GM12892 (cell line): Measurements from ENCODE around the gene SELENOO.

ENCODE experiments used
- DNase-seq: peaks from one replicate; pipeline ENCODE4 v3.0.0; 2011; ENCODE audit not compliant: insufficient read length
- FAIRE-seq: peaks from 2 replicates; lab custom pipeline; 2011; peaks lifted over from hg19 to GRCh38; lab: Jason Lieb, UNC
- POLR2A ChIP-seq: IDR thresholded peaks from 2 replicates; pipeline ENCODE4 v1.6.1; 2011; ENCODE audit warnings: low read depth, low read length, control low read depth
- POLR2AphosphoS5 ChIP-seq: IDR thresholded peaks from 2 replicates; pipeline ENCODE4 v1.6.1; 2011; ENCODE audit warnings: low read depth, low read length, control low read depth
- TAF1 ChIP-seq: IDR thresholded peaks from 2 replicates; pipeline ENCODE4 v1.6.1; 2011; ENCODE audit warnings: low read depth, mild to moderate bottlenecking, control low read depth, low read length, borderline replicate concordance

Gene SELENOO

DNA sequence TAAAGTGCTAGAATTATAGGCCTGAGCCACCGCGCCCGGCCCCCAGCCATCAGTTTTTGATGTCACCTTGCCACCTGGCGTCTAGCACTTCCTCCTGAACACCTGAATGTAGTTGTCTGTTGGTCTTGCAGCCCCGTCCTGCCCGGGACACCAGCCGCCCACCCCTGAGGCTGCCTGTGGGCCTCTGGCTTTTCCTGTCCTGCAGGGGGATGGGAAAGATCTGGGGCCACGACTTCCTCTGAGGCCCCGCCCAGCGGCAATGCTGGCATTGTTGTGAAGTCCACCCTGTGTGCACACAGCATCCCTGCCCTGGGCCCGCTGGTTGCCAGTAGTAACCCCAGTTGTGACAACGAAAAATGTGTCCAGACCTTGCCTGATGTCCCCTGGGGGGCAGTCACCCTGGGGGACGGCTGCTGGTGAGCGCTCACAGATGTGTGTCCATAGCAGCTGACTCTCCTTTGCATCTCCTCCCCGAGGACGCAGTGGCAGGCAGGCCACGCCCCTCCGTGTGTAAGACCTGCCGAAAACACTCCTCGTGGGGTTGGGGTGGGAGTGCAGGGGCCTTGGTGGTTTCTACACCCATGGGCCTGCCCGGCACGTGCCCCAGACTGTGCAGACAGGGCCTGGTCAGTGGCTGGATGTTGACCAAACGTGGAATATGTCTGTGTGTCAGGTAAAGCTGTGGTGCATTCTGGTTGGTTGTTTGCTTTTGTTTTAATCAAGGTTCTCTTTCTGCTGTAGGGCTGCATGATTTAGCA is 6.8 kb downstream of the SELENOO start:
- FAIRE-seq (no peak), DNase-seq (no peak)
- TF ChIP-seq TAF1: no peak
- TF ChIP-seq POLR2AphosphoS5: no peak
- no peak for TF ChIP-seq POLR2A

DNA sequence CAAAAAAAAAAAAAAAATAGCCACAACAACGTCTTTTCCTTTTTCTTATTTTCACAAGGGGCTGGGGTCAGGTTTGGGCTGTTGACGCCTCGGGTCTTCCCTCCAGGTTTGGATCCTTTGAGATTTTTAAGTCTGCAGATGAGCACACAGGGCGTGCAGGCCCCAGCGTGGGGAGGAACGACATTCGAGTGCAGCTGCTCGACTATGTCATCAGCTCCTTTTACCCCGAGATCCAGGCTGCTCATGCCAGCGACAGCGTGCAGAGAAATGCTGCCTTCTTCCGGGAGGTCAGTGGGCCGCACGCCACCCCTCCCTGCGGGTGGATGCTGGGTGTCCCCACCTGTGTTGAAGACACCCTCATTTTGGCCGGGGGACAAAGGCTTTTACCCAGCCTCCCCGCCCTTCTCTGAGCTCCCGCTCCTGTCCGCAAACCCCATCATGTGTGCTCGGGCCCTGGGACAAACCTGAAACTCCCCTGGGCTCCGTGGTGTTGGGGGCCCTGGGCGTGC is 7.7 kb downstream of the SELENOO start:
- DNase-seq: no peak
- FAIRE-seq: no peak

DNA sequence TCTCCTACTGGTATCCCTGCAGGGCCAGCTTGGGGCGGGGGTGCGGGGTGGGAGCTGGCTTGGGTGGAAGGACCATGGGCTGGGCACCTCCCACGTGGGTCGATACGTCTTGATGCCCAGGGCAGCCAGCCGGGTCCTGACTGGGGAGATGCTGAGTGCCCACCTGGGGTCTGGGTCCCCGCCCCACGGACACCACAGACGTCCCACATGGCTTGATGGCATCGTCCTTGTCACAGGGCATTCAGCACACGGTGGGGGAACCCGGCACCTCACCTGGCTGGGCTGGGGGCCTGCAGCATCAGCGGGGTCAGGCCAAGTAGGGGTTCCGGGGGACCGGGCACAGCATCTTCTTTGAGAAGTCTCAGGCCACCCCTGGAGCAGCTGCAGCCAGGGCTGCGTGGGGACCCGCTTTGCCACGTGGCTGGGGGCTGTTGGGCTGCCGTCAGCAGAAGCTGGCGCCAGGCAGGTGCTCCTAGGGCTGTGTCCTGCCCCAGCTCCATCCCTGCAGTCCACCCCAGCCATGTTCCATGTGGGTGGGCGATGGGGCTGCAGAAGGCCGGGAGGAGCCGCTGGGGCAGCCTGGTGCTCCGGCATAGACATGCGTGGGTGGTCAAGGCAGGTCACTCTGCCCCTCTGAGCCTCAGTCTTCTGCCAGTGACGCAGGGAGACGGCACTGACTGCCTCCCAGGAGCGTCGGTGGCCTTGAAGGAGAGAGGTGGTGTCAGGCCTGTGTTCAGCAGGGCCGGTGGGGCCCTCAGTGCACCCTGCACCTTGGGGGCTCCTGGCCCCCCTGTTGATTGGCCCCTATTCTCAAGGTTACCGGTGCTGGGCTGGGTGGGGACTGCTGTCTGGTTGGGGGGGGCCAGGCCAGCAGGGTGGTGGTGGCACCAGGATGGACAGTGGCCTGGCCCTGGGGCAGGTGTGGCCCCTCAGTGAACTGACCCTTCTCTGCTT is 8.4 kb downstream of the SELENOO start:
- no peak for DNase-seq
- TF ChIP-seq TAF1 (no peak), POLR2A (no peak; the same call in 1 of the 2 replicates), POLR2AphosphoS5 (peak; percentile 45; the same call in 1 of the 2 replicates)
- FAIRE-seq: no peak

More for the DNA sequence above, 7.7 kb downstream of the SELENOO start:
- no peak for TF ChIP-seq POLR2A
- no peak for TF ChIP-seq TAF1
- no peak for TF ChIP-seq POLR2AphosphoS5

DNA sequence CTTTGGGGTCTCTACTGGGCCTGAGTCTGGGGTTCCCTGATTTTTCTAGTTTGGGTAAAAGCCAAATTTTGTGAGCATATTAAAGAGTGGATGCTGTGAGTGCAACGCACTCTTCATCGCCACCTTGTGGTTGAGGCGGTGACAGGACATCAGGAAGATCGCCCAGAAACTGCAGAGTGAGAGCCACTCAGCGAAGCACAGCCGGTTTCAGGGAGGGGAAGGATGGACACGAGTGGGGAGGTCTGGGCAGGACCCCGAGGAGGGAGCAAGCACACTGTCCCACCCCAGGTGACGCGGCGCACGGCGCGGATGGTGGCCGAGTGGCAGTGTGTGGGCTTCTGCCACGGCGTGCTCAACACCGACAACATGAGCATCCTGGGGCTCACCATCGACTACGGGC is 9.1 kb downstream of the SELENOO start:
- peak; percentile 82 for DNase-seq
- peak; percentile 92 for FAIRE-seq
- no peak for TF ChIP-seq POLR2AphosphoS5
- TF ChIP-seq TAF1: no peak
- no peak for TF ChIP-seq POLR2A

DNA sequence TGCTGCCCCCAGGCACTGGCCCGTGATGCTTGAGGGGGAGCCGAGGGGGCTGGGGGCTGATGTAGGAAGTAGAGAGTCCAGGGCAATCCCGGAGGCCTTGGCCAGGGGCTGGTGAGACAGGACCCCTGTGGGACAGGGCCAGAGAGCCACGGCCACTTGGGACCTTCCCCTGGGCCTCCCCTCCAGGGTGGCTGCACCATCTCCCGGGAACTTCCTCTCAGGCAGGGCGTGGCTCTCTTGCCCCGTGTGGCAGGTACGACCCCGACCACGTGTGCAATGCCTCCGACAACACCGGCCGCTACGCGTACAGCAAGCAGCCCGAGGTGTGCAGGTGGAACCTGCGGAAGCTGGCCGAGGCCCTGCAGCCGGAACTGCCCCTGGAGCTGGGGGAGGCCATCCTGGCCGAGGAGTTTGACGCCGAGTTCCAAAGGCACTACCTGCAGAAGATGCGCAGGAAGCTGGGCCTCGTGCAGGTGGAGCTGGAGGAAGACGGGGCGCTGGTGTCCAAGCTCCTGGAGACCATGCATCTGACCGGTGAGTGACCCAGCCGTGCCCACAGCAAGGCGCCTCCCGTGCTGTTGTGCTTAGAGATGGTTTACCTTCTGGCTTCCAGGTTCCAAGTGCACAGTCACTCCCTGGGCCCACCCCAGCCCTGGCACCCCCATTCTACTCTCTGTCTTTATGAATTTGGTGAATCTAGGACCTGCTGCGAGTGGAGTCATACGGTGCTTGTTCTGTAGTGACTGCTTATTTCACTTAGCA is 9.7 kb downstream of the SELENOO start:
- TF ChIP-seq TAF1 (no peak), POLR2A (0 out of 2 replicates have a peak, but pooled peaks have one; percentile 38), POLR2AphosphoS5 (no peak)
- DNase-seq (no peak), FAIRE-seq (no peak)

DNA sequence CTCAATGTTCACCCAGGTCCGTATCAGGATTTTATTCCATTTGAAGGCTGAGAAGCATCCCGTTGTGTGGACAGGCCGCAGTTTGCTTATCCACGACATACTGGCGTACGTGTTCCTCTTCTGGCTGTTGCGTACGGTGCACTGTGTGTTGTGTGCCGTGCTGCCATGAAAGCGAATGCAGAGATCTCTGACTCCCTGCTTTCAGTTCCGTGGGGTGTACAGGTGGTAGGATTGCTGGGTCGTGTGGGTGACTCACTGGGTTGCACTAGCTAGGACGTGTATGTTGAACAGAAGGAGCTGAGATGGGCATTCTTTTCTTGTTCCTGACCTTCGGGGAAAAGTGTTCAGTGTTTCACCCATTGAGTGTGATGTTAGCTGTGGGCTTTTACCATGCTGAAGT is 10.3 kb downstream of the SELENOO start:
- no peak for FAIRE-seq
- TF ChIP-seq TAF1 (no peak), POLR2A (no peak), POLR2AphosphoS5 (no peak)
- no peak for DNase-seq

DNA sequence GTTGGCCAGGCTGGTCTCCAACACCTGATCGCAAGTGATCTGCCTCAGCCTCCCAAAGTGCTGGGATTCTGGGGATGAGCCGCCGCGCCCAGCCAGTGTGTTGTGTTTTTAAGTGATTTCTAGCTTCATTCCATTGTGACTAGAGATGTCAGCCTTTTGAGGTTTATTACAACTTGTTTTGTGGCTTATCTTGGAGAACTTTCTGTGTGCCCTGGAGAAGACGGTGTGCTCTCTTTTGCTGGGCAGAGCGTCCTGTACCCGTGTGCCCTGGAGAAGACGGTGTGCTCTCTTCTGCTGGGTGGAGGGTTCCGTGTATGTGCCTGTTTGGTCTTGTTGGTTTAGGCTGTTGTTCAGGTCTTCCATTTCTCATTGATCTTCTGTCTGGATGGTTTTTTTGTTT is 12.5 kb downstream of the SELENOO start:
- DNase-seq (no peak), FAIRE-seq (no peak)
- TF ChIP-seq TAF1 (no peak), POLR2AphosphoS5 (no peak), POLR2A (no peak)

DNA sequence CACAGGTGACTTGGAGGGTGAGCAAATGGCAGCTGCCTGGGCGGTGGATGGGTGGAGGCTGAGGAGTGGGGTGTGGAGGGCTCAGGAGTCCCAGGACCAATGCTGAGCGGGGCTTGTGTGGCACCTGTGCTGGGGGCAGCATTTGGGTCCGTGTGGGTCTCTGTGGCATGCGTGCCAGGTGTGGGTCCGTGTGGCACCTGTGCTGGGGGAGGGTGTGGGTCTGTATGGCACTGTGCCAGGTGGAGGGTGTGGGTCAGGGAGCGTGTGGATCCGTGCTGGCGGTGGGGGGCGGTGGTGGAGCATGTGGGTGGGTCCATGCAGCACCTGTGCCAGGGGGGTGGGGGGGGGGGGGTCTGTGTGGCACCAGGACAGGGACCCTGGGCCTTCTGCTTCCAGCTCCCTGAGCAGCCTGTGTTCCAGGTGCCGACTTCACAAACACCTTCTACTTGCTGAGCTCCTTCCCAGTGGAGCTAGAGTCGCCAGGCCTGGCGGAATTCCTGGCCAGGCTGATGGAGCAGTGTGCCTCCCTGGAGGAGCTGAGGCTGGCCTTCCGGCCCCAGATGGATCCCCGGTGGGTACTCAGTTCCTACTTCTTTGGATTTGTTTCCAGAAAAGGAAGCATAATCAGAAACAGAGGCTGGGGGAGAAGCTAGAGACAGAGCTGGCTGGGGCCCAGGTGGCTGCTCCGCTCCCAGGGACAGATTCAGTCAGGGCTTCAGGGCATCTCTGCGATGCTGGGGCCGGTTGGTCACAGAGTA is 14.7 kb downstream of the SELENOO start:
- no peak for DNase-seq
- TF ChIP-seq POLR2A: no peak
- no peak for TF ChIP-seq TAF1
- TF ChIP-seq POLR2AphosphoS5: no peak
- no peak for FAIRE-seq

DNA sequence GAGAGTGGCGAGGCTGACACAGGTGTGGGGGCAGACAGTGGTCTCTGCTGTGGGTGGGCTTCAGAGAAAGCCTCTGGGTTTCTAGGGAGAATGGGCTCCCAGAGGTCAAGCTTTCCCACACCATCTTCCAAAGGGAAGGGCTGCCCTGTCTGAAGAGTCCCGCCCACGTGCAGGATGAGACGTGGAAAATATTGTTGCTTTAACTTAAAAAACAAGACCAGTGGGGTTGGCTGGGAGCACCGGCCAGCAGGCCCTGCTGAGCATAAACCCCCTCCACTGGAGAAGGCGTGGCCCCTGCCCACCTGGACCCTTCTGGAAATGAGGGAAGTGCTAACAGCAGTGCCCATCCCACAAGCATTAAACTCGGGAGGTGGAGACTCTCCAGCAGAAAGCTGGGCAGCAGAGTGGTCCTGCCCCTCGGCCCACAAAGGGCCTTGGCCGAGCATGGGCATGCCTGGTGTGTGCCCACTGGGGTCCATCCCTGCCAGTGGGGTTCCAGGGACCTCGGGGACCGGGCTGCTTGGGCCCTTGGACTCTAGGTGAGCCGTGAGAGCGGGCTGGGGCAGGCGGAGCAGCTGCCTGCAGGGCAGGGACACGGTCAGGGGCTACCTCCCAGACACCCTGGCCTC is 15.4 kb downstream of the SELENOO start:
- DNase-seq (no peak), FAIRE-seq (no peak)
- TF ChIP-seq POLR2AphosphoS5: 0 out of 2 replicates have a peak, but pooled peaks have one; percentile 15
- no peak for TF ChIP-seq POLR2A
- TF ChIP-seq TAF1: no peak

DNA sequence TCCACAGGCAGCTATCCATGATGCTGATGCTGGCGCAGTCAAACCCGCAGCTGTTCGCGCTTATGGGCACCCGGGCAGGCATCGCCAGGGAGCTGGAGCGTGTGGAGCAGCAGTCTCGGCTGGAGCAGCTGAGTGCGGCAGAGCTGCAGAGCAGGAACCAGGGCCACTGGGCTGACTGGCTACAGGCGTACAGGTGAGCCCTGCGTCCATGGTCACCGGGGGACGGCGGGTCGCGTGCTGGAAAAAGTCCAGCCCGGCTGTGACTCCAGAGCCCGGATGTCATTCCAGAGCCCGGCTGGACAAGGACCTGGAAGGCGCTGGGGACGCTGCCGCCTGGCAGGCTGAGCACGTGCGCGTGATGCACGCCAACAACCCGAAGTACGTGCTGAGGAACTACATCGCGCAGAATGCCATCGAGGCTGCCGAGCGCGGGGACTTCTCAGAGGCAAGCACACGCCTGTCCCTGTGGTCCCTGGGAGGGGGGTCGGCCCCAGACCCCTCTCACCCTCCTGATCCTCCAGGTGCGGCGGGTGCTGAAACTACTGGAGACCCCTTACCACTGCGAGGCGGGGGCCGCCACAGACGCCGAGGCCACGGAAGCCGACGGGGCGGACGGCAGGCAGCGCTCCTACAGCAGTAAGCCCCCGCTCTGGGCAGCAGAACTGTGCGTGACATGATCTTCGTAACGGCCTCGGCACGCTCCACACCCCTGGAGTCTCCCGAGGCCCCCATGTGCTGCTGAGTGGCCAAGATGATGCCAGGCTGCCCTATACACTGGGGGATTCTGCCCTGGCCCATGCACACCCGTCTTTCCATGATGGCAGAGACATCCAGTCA is 16.1 kb downstream of the SELENOO start:
- DNase-seq: no peak
- TF ChIP-seq TAF1: no peak
- 0 out of 2 replicates have a peak, but pooled peaks have one; percentile 11 for TF ChIP-seq POLR2AphosphoS5
- FAIRE-seq: no peak
